ENCODE measurements around the gene WDR88.
"Not testable (repeated sequence)": the region's sequence is repeated elsewhere in the genome, so short reads cannot be mapped to it uniquely, and the experiment has no call there.

Gene WDR88

GRCh38 chr19:33108161-33108560, 23.8 kb upstream of the WDR88 start:
- Histone ChIP-seq H3K9me3 (ENCODE audit: control insufficient read depth, low read depth, low read length) (no peaks in the 10 kb centered on the region), H3K9ac (ENCODE audit: low read length) (no peak overlapping the region), H3K36me3 (ENCODE audit: control insufficient read depth, low read depth, low read length) (peaks cover 24% of the 10 kb centered on the region), H3K4me1 (ENCODE audit: control insufficient read depth, low read depth, low read length) (no peaks in the 10 kb centered on the region), H3K4me3 (ENCODE audit: low read length) (no peak overlapping the region), H3K27me3 (ENCODE audit: control insufficient read depth, insufficient read depth, low read length) (no peaks in the 10 kb centered on the region), H3K27ac (ENCODE audit: low read length) (no peak overlapping the region)

- no peaks in the 10 kb centered on the region for H3K4me1 ChIP-seq (ENCODE audit: control insufficient read depth, low read depth, low read length)
- no peak overlapping the region for H3K9ac ChIP-seq (ENCODE audit: low read length)
- peaks cover 38% of the 10 kb centered on the region for H3K36me3 ChIP-seq (ENCODE audit: control insufficient read depth, low read depth, low read length)
- H3K27ac ChIP-seq (ENCODE audit: low read length) = no peak overlapping the region
- H3K4me3 ChIP-seq (ENCODE audit: low read length) = no peak overlapping the region
- no peaks in the 10 kb centered on the region for H3K27me3 ChIP-seq (ENCODE audit: control insufficient read depth, insufficient read depth, low read length)
- no peaks in the 10 kb centered on the region for H3K9me3 ChIP-seq (ENCODE audit: control insufficient read depth, low read depth, low read length)
These were observed 21.6 kb upstream of the WDR88 start for GRCh38 chr19:33110137-33110910.

- peaks cover 36% of the 10 kb centered on the region for H3K36me3 ChIP-seq (ENCODE audit: control insufficient read depth, low read depth, low read length)
- no peaks in the 10 kb centered on the region for H3K9me3 ChIP-seq (ENCODE audit: control insufficient read depth, low read depth, low read length)
- H3K9ac ChIP-seq (ENCODE audit: low read length) = no peak overlapping the region
- H3K4me1 ChIP-seq (ENCODE audit: control insufficient read depth, low read depth, low read length) = no peaks in the 10 kb centered on the region
- H3K27me3 ChIP-seq (ENCODE audit: control insufficient read depth, insufficient read depth, low read length) = no peaks in the 10 kb centered on the region
- no peak overlapping the region for H3K4me3 ChIP-seq (ENCODE audit: low read length)
- no peak overlapping the region for H3K27ac ChIP-seq (ENCODE audit: low read length)
These were observed 20.3 kb upstream of the WDR88 start for GRCh38 chr19:33111587-33111986.

- Histone ChIP-seq H3K9ac (ENCODE audit: low read length) (no peak overlapping the region), H3K4me1 (ENCODE audit: control insufficient read depth, low read depth, low read length) (no peaks in the 10 kb centered on the region), H3K9me3 (ENCODE audit: control insufficient read depth, low read depth, low read length) (no peaks in the 10 kb centered on the region), H3K27me3 (ENCODE audit: control insufficient read depth, insufficient read depth, low read length) (no peaks in the 10 kb centered on the region), H3K27ac (ENCODE audit: low read length) (no peak overlapping the region), H3K36me3 (ENCODE audit: control insufficient read depth, low read depth, low read length) (peaks cover 33% of the 10 kb centered on the region), H3K4me3 (ENCODE audit: low read length) (no peak overlapping the region)
These were observed 17.6 kb upstream of the WDR88 start for GRCh38 chr19:33114312-33114711.

GRCh38 chr19:33117501-33117900, 14.4 kb upstream of the WDR88 start:
- no peak overlapping the region for H3K27ac ChIP-seq (ENCODE audit: low read length)
- no peaks in the 10 kb centered on the region for H3K27me3 ChIP-seq (ENCODE audit: control insufficient read depth, insufficient read depth, low read length)
- H3K4me3 ChIP-seq (ENCODE audit: low read length) = no peak overlapping the region
- no peaks in the 10 kb centered on the region for H3K4me1 ChIP-seq (ENCODE audit: control insufficient read depth, low read depth, low read length)
- H3K9me3 ChIP-seq (ENCODE audit: control insufficient read depth, low read depth, low read length) = no peaks in the 10 kb centered on the region
- peaks cover 16% of the 10 kb centered on the region for H3K36me3 ChIP-seq (ENCODE audit: control insufficient read depth, low read depth, low read length)
- no peak overlapping the region for H3K9ac ChIP-seq (ENCODE audit: low read length)

- H3K27me3 ChIP-seq (ENCODE audit: control insufficient read depth, insufficient read depth, low read length) = no peaks in the 10 kb centered on the region
- H3K4me3 ChIP-seq (ENCODE audit: low read length) = no peak overlapping the region
- no peaks in the 10 kb centered on the region for H3K9me3 ChIP-seq (ENCODE audit: control insufficient read depth, low read depth, low read length)
- H3K36me3 ChIP-seq (ENCODE audit: control insufficient read depth, low read depth, low read length) = peaks cover 12% of the 10 kb centered on the region
- no peak overlapping the region for H3K9ac ChIP-seq (ENCODE audit: low read length)
- no peak overlapping the region for H3K27ac ChIP-seq (ENCODE audit: low read length)
- no peaks in the 10 kb centered on the region for H3K4me1 ChIP-seq (ENCODE audit: control insufficient read depth, low read depth, low read length)
These were observed 13.3 kb upstream of the WDR88 start for GRCh38 chr19:33118643-33119042.

GRCh38 chr19:33124207-33125098, 7.5 kb upstream of the WDR88 start:
- no peak overlapping the region for H3K9ac ChIP-seq (ENCODE audit: low read length)
- H3K27ac ChIP-seq (ENCODE audit: low read length) = no peak overlapping the region
- H3K36me3 ChIP-seq (ENCODE audit: control insufficient read depth, low read depth, low read length) = no peaks in the 10 kb centered on the region
- no peaks in the 10 kb centered on the region for H3K4me1 ChIP-seq (ENCODE audit: control insufficient read depth, low read depth, low read length)
- no peaks in the 10 kb centered on the region for H3K27me3 ChIP-seq (ENCODE audit: control insufficient read depth, insufficient read depth, low read length)
- no peak overlapping the region for H3K4me3 ChIP-seq (ENCODE audit: low read length)
- H3K9me3 ChIP-seq (ENCODE audit: control insufficient read depth, low read depth, low read length) = no peaks in the 10 kb centered on the region

GRCh38 chr19:33125929-33126388, 6.0 kb upstream of the WDR88 start:
- H3K27me3 ChIP-seq (ENCODE audit: control insufficient read depth, insufficient read depth, low read length) = no peaks in the 10 kb centered on the region
- no peaks in the 10 kb centered on the region for H3K36me3 ChIP-seq (ENCODE audit: control insufficient read depth, low read depth, low read length)
- no peak overlapping the region for H3K9ac ChIP-seq (ENCODE audit: low read length)
- no peak overlapping the region for H3K27ac ChIP-seq (ENCODE audit: low read length)
- no peak overlapping the region for H3K4me3 ChIP-seq (ENCODE audit: low read length)
- H3K9me3 ChIP-seq (ENCODE audit: control insufficient read depth, low read depth, low read length) = no peaks in the 10 kb centered on the region
- H3K4me1 ChIP-seq (ENCODE audit: control insufficient read depth, low read depth, low read length) = no peaks in the 10 kb centered on the region

GRCh38 chr19:33126712-33127111, 5.2 kb upstream of the WDR88 start:
- not testable (repeated sequence) for H3K36me3 ChIP-seq (ENCODE audit: control insufficient read depth, low read depth, low read length); H3K4me1 ChIP-seq (ENCODE audit: control insufficient read depth, low read depth, low read length); H3K27ac ChIP-seq (ENCODE audit: low read length); H3K4me3 ChIP-seq (ENCODE audit: low read length); H3K27me3 ChIP-seq (ENCODE audit: control insufficient read depth, insufficient read depth, low read length); H3K9me3 ChIP-seq (ENCODE audit: control insufficient read depth, low read depth, low read length); H3K9ac ChIP-seq (ENCODE audit: low read length)

- H3K4me1 ChIP-seq (ENCODE audit: control insufficient read depth, low read depth, low read length) = peaks cover 4% of the 10 kb centered on the region
- H3K27ac ChIP-seq (ENCODE audit: low read length) = no peak overlapping the region
- no peak overlapping the region for H3K9ac ChIP-seq (ENCODE audit: low read length)
- H3K36me3 ChIP-seq (ENCODE audit: control insufficient read depth, low read depth, low read length) = no peaks in the 10 kb centered on the region
- H3K9me3 ChIP-seq (ENCODE audit: control insufficient read depth, low read depth, low read length) = no peaks in the 10 kb centered on the region
- no peaks in the 10 kb centered on the region for H3K27me3 ChIP-seq (ENCODE audit: control insufficient read depth, insufficient read depth, low read length)
- H3K4me3 ChIP-seq (ENCODE audit: low read length) = no peak overlapping the region
These were observed 2.0 kb upstream of the WDR88 start for GRCh38 chr19:33129901-33130300.

- peaks cover 4% of the 10 kb centered on the region for H3K4me1 ChIP-seq (ENCODE audit: control insufficient read depth, low read depth, low read length)
- no peaks in the 10 kb centered on the region for H3K36me3 ChIP-seq (ENCODE audit: control insufficient read depth, low read depth, low read length)
- no peaks in the 10 kb centered on the region for H3K27me3 ChIP-seq (ENCODE audit: control insufficient read depth, insufficient read depth, low read length)
- no peak overlapping the region for H3K27ac ChIP-seq (ENCODE audit: low read length)
- no peak overlapping the region for H3K9ac ChIP-seq (ENCODE audit: low read length)
- H3K9me3 ChIP-seq (ENCODE audit: control insufficient read depth, low read depth, low read length) = no peaks in the 10 kb centered on the region
- no peak overlapping the region for H3K4me3 ChIP-seq (ENCODE audit: low read length)
These were observed 1.5 kb upstream of the WDR88 start for GRCh38 chr19:33130433-33130832.

Measured in iPS-18a (cell line).